Measurements from ENCODE around the gene CSNK2B.

Gene CSNK2B

GRCh38 chr6:31630177-31630934, 35.5 kb upstream of the CSNK2B start:
- Histone ChIP-seq H3K4ac (ENCODE audit: low read depth, low read length) (no peak overlapping the region), H3K27me3 (ENCODE audit: insufficient read depth, low read length, poor library complexity) (no peaks in the 10 kb centered on the region), H2BK5ac (ENCODE audit: low read length) (no peak overlapping the region), H4K5ac (ENCODE audit: low read length) (no peak overlapping the region), H3K4me3 (ENCODE audit: low read length) (no peak overlapping the region), H3K4me2 (ENCODE audit: low read length) (no peak overlapping the region), H3K56ac (ENCODE audit: low read length) (no peak overlapping the region), H2BK15ac (replicated peaks; ENCODE audit: low read depth) (no peak overlapping the region), H2AK5ac (ENCODE audit: low read length) (no peak overlapping the region), H3K9ac (ENCODE audit: low read length) (no peak overlapping the region), H3K27ac (ENCODE audit: low read depth, low read length) (no peak overlapping the region), H3K79me2 (ENCODE audit: control insufficient read depth, insufficient read depth, low read length) (peaks cover 6% of the 10 kb centered on the region), H2BK120ac (ENCODE audit: low read depth, low read length) (no peak overlapping the region), H3K23ac (ENCODE audit: low read length) (no peak overlapping the region), H3K36me3 (ENCODE audit: control insufficient read depth, insufficient read depth, low read length) (peaks cover 58% of the 10 kb centered on the region), H3K79me1 (ENCODE audit: low read length) (peaks cover 12% of the 10 kb centered on the region), H3K4me1 (ENCODE audit: control insufficient read depth, low read depth, low read length) (no peaks in the 10 kb centered on the region), H4K8ac (ENCODE audit: low read depth, low read length) (no peak overlapping the region), H3K18ac (ENCODE audit: low read length) (no peak overlapping the region)
- no CpG with 5 or more reads among the region's 25 CpGs for WGBS (ENCODE audit: extremely low coverage, insufficient coverage, low lambda C conversion rate)
- DNase-seq: no peak

DNA sequence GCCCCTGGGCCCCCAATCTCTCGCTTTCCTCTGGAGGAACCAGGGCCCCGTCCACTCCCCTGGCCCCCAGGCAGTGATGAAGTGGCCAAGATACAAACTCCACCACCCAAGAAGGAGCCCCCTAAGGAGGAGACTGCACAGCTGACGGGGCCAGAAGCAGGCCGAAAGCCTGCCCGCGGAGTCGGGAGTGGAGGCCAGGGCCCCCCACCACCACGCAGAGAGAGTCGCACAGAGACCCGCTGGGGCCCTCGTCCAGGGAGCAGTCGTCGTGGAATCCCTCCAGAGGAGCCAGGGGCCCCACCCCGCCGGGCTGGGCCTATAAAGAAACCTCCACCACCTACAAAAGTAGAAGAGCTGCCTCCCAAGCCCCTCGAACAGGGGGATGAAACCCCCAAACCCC, 34.7 kb upstream of the CSNK2B start:
- peaks cover 59% of the 10 kb centered on the region for H3K36me3 ChIP-seq (ENCODE audit: control insufficient read depth, insufficient read depth, low read length)
- H3K27ac ChIP-seq (ENCODE audit: low read depth, low read length): no peak overlapping the region
- H3K56ac ChIP-seq (ENCODE audit: low read length): no peak overlapping the region
- H4K8ac ChIP-seq (ENCODE audit: low read depth, low read length): no peak overlapping the region
- no peak overlapping the region for H3K4me2 ChIP-seq (ENCODE audit: low read length)
- H3K79me2 ChIP-seq (ENCODE audit: control insufficient read depth, insufficient read depth, low read length): peaks cover 6% of the 10 kb centered on the region
- H2BK5ac ChIP-seq (ENCODE audit: low read length): no peak overlapping the region
- WGBS (ENCODE audit: extremely low coverage, insufficient coverage, low lambda C conversion rate): no CpG with 5 or more reads among the region's 16 CpGs
- H3K9ac ChIP-seq (ENCODE audit: low read length): no peak overlapping the region
- no peak overlapping the region for H2BK120ac ChIP-seq (ENCODE audit: low read depth, low read length)
- no peak overlapping the region for H3K23ac ChIP-seq (ENCODE audit: low read length)
- no peak overlapping the region for H4K5ac ChIP-seq (ENCODE audit: low read length)
- H3K4me1 ChIP-seq (ENCODE audit: control insufficient read depth, low read depth, low read length): no peaks in the 10 kb centered on the region
- peaks cover 12% of the 10 kb centered on the region for H3K79me1 ChIP-seq (ENCODE audit: low read length)
- no peak overlapping the region for H3K4me3 ChIP-seq (ENCODE audit: low read length)
- H2AK5ac ChIP-seq (ENCODE audit: low read length): no peak overlapping the region
- H3K27me3 ChIP-seq (ENCODE audit: insufficient read depth, low read length, poor library complexity): no peaks in the 10 kb centered on the region
- DNase-seq: no peak
- no peak overlapping the region for H3K18ac ChIP-seq (ENCODE audit: low read length)
- H3K4ac ChIP-seq (ENCODE audit: low read depth, low read length): no peak overlapping the region
- H2BK15ac ChIP-seq (replicated peaks; ENCODE audit: low read depth): no peak overlapping the region

- peaks cover 62% of the 10 kb centered on the region for H3K36me3 ChIP-seq (ENCODE audit: control insufficient read depth, insufficient read depth, low read length)
- H3K4me3 ChIP-seq (ENCODE audit: low read length): no peak overlapping the region
- no peak for DNase-seq
- no peak overlapping the region for H4K5ac ChIP-seq (ENCODE audit: low read length)
- no peak overlapping the region for H3K56ac ChIP-seq (ENCODE audit: low read length)
- no CpG with 5 or more reads among the region's 32 CpGs for WGBS (ENCODE audit: extremely low coverage, insufficient coverage, low lambda C conversion rate)
- H3K9ac ChIP-seq (ENCODE audit: low read length): no peak overlapping the region
- H3K27ac ChIP-seq (ENCODE audit: low read depth, low read length): no peak overlapping the region
- no peak overlapping the region for H2AK5ac ChIP-seq (ENCODE audit: low read length)
- H2BK15ac ChIP-seq (replicated peaks; ENCODE audit: low read depth): no peak overlapping the region
- H3K79me2 ChIP-seq (ENCODE audit: control insufficient read depth, insufficient read depth, low read length): peaks cover 4% of the 10 kb centered on the region
- no peak overlapping the region for H2BK120ac ChIP-seq (ENCODE audit: low read depth, low read length)
- no peak overlapping the region for H3K18ac ChIP-seq (ENCODE audit: low read length)
- H3K4ac ChIP-seq (ENCODE audit: low read depth, low read length): no peak overlapping the region
- H3K4me2 ChIP-seq (ENCODE audit: low read length): no peak overlapping the region
- peaks cover 9% of the 10 kb centered on the region for H3K79me1 ChIP-seq (ENCODE audit: low read length)
- H3K4me1 ChIP-seq (ENCODE audit: control insufficient read depth, low read depth, low read length): no peaks in the 10 kb centered on the region
- H3K27me3 ChIP-seq (ENCODE audit: insufficient read depth, low read length, poor library complexity): no peaks in the 10 kb centered on the region
- H2BK5ac ChIP-seq (ENCODE audit: low read length): no peak overlapping the region
- H4K8ac ChIP-seq (ENCODE audit: low read depth, low read length): no peak overlapping the region
- H3K23ac ChIP-seq (ENCODE audit: low read length): no peak overlapping the region
These were observed 34.1 kb upstream of the CSNK2B start for GRCh38 chr6:31631681-31632278.

- no peak overlapping the region for H2BK15ac ChIP-seq (replicated peaks; ENCODE audit: low read depth)
- H4K8ac ChIP-seq (ENCODE audit: low read depth, low read length): no peak overlapping the region
- H4K5ac ChIP-seq (ENCODE audit: low read length): no peak overlapping the region
- no peak overlapping the region for H3K9ac ChIP-seq (ENCODE audit: low read length)
- no peak overlapping the region for H3K27ac ChIP-seq (ENCODE audit: low read depth, low read length)
- no peak overlapping the region for H3K4me3 ChIP-seq (ENCODE audit: low read length)
- H3K79me1 ChIP-seq (ENCODE audit: low read length): peaks cover 9% of the 10 kb centered on the region
- H3K23ac ChIP-seq (ENCODE audit: low read length): no peak overlapping the region
- H3K56ac ChIP-seq (ENCODE audit: low read length): no peak overlapping the region
- H3K4me2 ChIP-seq (ENCODE audit: low read length): no peak overlapping the region
- peaks cover 67% of the 10 kb centered on the region for H3K36me3 ChIP-seq (ENCODE audit: control insufficient read depth, insufficient read depth, low read length)
- H3K4me1 ChIP-seq (ENCODE audit: control insufficient read depth, low read depth, low read length): no peaks in the 10 kb centered on the region
- no peaks in the 10 kb centered on the region for H3K27me3 ChIP-seq (ENCODE audit: insufficient read depth, low read length, poor library complexity)
- no peak overlapping the region for H2BK120ac ChIP-seq (ENCODE audit: low read depth, low read length)
- DNase-seq: no peak
- no peak overlapping the region for H2AK5ac ChIP-seq (ENCODE audit: low read length)
- no CpG with 5 or more reads among the region's 26 CpGs for WGBS (ENCODE audit: extremely low coverage, insufficient coverage, low lambda C conversion rate)
- no peak overlapping the region for H3K18ac ChIP-seq (ENCODE audit: low read length)
- no peak overlapping the region for H3K4ac ChIP-seq (ENCODE audit: low read depth, low read length)
- peaks cover 4% of the 10 kb centered on the region for H3K79me2 ChIP-seq (ENCODE audit: control insufficient read depth, insufficient read depth, low read length)
- no peak overlapping the region for H2BK5ac ChIP-seq (ENCODE audit: low read length)
These were observed 33.5 kb upstream of the CSNK2B start for GRCh38 chr6:31632279-31632946.

GRCh38 chr6:31633447-31633846, 32.4 kb upstream of the CSNK2B start:
- H3K36me3 ChIP-seq (ENCODE audit: control insufficient read depth, insufficient read depth, low read length): peaks cover 63% of the 10 kb centered on the region
- H2AK5ac ChIP-seq (ENCODE audit: low read length): no peak overlapping the region

More at GRCh38 chr6:31633447-31633846, 32.4 kb upstream of the CSNK2B start:
- Histone ChIP-seq H3K4ac (ENCODE audit: low read depth, low read length) (no peak overlapping the region), H3K23ac (ENCODE audit: low read length) (no peak overlapping the region), H2BK5ac (ENCODE audit: low read length) (no peak overlapping the region), H3K27me3 (ENCODE audit: insufficient read depth, low read length, poor library complexity) (no peaks in the 10 kb centered on the region), H3K27ac (ENCODE audit: low read depth, low read length) (no peak overlapping the region), H2BK120ac (ENCODE audit: low read depth, low read length) (no peak overlapping the region), H2BK15ac (replicated peaks; ENCODE audit: low read depth) (no peak overlapping the region), H3K4me1 (ENCODE audit: control insufficient read depth, low read depth, low read length) (no peaks in the 10 kb centered on the region), H4K5ac (ENCODE audit: low read length) (no peak overlapping the region), H3K56ac (ENCODE audit: low read length) (no peak overlapping the region), H3K4me2 (ENCODE audit: low read length) (no peak overlapping the region), H3K4me3 (ENCODE audit: low read length) (no peak overlapping the region), H4K8ac (ENCODE audit: low read depth, low read length) (no peak overlapping the region), H3K79me1 (ENCODE audit: low read length) (peaks cover 7% of the 10 kb centered on the region), H3K9ac (ENCODE audit: low read length) (no peak overlapping the region), H3K79me2 (ENCODE audit: control insufficient read depth, insufficient read depth, low read length) (peaks cover 2% of the 10 kb centered on the region), H3K18ac (ENCODE audit: low read length) (no peak overlapping the region)
- WGBS (ENCODE audit: extremely low coverage, insufficient coverage, low lambda C conversion rate): no CpG with 5 or more reads among the region's 7 CpGs
- no peak for DNase-seq
